Activated CD8-positive, alpha-beta memory T cell treated with anti-CD3 and anti-CD28 coated beads, Interleukin-2, amount 50 U/mL, for 24 hours (primary cell): Measurements from ENCODE around the gene RYR3.
A peak's percentile ranks its signal among the peaks of the same experiment; 100 is the strongest.

Experiments used
- DNase-seq: peaks from one replicate; pipeline ENCODE4 v3.0.0-alpha.2; 2020; ENCODE audit errors: extremely low read depth

RYR3 gene

DNA sequence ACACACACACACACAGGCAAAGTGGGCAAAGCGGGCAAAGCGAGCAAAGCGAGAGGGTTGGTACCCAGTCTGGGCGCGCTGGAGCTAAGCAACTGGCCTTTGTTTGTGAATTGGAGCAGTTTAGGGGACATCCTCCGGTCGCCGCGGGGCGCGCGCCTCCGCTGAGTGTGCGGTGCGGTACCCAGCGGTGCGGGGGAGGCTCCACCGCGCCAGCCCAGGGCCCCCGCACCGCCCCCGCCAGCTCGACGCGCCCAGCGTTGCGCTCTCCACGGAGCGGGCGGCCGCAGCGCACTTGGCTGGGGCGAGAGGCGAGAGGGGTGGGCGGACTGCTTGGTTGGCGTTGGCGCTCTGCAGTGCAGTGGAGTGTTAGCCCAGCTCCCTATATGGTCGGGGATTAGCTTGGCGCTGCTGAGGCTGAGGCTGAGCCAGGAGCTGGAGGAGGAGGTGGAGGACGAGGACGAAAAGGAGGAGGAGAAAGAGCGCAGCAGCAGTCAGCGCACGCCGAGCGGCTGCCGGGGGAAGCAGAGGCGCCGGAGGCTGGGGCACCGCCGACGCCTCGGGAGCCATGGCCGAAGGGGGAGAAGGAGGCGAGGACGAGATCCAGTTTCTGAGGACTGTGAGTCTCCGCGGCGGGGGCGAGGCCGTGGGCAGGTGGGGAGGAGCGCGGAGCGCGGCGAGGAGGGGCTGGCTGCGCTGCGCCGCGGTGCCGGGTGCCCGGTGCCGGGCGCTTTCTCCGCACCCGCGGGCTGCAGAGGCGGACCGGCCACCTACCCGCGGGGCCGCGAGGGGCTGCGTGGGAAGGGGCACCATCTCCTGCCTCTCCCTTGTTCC is at the start of gene RYR3:
TSS of gene RYR3 (plus strand) at position 487 of the 831 bp plus-strand sequence. CDS start at position 566, 79 bp downstream.
- no peak for DNase-seq

DNA sequence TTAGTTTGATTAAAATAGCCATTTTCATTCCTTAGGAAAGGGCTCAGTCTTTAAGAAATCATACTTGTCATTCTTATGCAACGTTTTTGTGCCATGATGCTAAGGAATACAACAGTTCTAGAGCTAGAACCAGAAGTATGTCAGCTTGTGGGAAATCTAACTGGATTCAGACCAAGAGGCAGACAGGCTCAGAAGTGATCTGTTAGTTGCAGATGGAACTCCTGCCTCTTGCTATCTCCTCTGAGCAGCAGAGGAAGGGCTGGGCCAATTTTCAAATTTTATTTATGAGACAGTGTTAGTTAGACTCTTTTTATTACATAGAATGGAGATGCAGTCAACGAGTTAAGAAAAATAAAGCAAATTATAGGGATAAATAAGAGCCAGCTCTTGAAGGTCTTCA is 48.5 kb upstream of the RYR3 start:
- DNase-seq, result no peak

DNA sequence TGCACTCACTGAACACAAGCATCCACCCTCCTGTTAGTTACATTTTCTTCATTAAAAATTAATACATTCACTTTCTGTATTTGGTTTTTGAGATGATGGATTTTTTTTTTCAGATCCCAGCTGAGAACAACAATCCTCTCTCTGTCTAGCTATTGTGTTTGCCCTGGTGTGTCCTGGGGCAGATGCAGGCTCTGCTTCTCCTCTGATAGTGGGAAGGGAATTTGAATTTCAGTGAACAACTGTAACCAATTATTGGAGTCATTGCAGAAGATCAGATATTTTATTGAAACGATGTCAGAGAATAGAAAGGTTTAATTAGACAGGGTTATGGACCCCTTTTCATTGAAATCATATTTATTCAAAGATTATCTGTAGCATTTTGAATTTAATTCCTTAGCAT is 33.1 kb upstream of the RYR3 start:
- no peak for DNase-seq

DNA sequence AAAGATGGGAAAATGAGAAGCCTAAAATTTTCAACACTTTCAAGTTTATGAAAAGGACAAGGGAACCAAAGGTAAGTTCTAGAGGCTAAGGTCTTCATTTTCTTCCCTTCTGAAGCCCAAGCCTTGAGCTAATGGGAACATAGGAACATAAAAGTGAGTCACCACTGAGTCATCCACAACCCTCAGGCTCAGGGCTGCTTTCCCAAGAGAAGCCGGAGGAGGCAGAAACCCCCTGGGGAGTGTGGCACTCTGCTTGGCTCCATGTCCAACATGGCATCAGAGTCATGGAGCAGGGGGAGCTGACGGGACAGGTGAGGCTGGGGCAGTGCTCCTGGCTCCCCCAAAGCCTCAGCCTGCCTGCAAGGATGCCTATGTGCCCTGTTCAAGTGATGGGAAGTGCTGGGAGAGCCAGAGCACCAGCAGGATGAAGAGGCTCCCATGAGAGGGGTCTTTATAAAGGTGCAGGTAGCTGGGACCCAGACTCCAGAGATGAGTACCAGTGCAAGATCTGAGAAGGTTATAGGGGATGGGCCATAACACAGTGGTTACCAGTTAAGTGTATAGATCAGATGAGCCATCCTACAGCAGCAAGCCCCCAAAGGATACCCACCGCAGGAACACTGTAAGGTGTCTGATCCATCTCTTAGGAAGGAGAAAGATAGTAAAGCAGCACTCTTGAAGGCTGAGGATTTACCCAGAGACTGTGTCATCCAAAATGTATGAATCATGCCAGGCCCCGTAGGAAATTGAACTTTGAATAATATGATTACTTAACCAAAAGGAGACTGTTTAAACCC is 31.8 kb upstream of the RYR3 start:
- DNase-seq, result no peak

DNA sequence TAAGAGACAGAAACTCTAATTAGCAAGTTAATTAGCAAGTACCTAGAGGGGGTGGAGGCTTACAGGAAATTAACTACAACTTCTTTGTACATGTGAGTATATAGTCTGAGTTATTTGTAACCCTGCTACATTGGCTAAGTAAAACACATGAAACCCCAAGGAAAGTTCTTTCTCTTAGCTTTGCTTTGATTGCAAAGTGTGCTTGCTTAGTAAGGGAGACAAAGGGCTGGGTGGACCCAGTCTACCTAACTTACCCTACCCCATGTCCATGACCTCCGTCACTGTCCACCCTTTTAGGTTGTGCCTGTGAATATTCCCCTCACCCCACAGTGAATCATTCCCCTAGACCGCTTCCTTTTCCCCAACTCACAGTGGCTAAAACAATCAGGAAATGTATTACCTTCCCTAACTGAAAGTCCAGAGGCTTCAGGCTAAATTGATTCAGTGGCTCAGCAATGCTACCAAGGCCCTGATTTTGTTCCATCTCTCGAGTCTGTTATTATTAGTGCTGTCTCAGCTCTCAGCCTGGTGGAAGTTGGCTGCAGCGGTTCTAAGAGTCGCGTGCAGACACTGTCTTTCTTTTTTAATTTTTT is 31.1 kb upstream of the RYR3 start:
- no peak for DNase-seq

DNA sequence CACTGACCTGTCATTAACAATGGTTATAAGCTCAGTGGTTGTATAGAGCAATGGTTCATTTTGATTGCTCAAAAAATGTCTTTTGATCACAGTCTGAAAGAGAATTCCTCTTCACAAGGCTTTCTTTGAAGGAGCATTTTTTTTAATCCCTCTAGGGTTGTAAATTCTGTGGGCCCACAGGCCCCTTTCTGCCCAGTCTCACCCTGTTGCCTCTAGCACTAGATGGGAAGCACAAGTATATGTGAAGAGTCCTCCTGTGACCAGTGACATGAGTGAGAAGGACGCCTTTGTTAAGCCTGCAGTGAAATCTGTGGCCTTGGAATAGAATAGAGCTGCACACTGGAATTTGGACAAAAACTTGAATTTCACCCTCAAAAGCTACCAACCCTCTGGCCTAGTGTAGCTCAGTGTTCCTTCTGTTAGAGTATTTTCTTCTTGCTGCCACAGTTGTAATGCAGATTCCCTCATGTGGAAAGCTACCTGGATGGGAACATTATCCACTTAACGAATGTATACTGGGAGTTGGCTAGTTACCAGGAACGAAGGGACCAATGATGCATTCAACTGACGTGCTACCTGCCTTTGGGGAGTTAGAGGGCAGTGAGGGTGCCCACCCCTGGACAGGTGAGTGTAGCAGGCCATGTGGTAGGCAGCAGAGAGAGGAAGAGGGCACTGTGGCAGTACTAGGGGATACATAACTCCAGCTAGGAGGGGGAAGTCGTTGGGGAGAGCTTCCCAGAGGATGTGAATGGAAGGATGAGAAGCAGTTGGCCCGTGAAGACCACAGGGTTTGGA is 28.3 kb upstream of the RYR3 start:
- DNase-seq, result no peak

DNA sequence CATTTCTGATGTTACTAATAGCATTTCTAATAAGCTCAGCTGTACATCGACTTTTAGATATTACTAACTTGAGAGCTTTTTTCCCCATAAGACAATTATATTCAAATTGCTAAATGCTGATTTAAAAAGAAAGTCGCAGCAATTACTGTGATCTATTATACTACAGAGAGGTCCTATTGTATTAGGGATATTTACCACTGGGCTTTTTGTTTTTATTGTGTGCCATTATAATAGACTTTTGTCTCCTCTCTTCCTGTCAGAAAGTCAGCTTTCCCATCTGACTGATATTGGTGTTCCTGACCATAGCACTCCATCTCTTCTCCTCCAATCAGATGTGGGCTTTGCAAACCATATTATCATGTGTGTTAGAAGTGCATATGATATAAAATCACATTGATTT is 27.2 kb upstream of the RYR3 start:
- DNase-seq, result no peak

DNA sequence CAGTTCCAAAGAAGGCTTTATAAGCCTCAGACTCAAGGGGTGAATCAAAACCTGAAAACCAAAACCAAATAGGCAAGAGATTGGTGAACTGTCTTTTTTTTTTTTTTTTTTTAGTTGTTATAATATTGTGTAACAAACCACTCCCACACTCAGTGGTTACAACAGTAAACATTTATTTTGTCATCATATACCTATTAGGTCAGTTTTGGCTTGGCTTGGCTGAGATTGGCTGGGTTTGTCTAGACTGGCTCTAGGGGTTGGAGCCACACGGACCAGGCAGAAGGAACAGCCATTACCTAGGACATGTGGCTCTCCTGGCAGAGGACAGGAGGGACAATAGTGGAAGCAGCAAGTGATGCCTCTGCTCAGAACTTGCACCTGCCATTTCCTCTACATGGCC is 26.4 kb upstream of the RYR3 start:
- DNase-seq, result no peak

DNA sequence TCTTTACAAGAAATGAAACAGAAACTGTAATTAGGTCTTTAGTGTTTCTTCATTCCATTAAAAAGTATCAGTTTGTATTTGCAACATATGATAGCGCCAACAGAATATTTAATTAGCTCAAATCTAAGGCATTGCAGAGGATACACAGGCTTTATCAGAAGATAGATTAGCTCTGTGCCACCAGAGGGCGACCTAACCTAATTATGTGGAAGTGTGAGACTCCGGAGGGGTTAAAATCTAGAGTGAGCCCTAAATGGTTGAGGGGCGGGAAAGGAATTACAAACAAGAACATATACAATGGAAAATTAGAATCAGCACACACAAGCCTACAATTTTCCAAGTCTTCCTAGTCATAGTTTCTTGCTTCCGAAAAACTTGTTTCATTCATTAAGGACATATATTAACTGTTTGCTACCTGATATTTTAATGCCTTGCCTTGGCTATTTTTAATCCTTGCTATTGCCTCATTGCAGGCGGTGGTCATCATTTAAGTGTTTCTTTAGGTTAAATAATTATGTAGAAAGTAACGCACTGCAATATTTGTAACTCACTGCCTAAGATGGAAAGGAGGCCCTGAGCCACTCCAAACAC is 18.0 kb upstream of the RYR3 start:
- DNase-seq, result peak; percentile 21

DNA sequence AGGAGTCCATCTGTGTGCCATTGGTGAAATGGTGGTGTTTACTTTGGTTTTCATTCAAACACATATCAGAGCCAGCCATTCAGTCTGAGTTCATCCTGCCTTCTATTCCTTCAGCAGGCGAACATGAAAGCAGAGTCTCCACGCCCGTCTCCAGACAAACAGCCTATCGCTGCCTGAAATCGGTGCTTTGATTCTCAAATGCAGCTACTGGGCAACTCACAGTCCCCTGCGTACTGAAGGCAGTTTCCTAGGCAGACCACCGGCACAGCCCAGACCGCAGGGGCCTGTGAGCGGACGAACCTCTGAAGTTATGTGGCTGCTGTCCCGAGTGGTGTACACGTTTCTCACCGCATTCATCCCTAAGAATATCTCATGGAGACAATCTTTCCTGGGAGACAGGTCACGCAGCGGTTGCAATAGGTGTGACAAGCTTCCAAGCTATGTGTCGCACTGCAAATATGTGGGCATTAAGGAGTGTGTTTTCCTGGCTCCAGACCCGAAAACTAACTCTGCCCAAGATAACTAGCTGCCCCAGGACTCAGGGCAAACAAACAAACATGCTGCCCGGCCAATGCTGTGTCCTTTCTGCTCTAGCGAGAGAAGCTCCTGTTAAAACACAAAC is 16.9 kb upstream of the RYR3 start:
- DNase-seq, result no peak

DNA sequence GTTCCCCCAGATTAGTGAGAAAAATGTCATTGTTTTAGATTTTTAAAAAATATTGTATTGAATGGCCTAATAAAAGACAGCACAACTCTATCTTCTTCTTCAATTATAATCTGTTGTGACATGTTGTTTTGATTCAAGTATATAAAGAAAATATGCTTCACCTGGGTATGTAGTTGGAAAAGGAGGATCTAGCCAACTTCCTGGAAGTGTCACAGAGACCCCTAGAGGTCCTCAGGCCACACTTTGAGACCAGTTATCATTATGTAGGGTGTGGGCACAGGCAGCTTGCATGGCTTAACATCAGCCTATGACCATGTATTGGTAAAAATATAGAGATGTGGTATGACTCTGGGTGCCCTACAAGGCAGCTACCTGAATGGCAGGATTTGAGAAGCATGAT is 14.7 kb upstream of the RYR3 start:
- DNase-seq, result no peak

DNA sequence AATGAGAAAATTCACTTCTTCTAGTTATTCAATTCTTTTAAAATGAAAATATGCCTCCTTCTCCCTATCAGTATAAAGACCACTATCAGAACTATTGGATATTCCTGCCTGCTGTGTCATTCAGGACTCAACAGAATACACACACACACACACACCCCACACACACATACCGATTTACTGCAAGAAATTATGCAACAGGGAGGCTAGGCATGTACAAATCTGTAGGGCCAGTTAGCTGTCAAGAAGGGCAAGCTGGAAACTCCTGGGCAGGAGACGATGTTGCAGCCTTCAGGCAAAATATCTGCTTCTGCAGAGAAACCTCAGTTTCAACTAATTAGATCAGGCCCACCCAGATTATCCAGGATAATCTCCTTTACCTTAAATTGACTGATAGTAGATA is 13.9 kb upstream of the RYR3 start:
- no peak for DNase-seq

DNA sequence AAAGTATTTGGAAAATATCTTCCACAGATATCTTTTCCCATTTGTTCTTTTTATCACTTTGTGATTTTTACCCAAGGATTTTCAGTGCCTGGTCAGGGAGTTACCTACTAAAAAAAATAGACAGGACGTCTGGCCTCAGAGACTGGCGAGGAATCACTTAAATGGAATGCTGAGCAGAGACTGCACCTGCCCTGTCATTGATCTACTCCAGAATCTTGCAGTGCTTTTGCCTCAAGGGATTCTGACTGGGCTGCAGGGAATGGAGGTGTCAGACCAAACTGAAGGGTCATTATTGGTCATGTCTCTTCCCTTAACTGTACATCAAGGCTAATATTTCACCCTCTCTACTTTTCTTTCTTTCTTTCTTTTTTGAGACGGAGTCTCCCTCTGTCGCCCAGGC is 12.1 kb upstream of the RYR3 start:
- DNase-seq, result no peak

DNA sequence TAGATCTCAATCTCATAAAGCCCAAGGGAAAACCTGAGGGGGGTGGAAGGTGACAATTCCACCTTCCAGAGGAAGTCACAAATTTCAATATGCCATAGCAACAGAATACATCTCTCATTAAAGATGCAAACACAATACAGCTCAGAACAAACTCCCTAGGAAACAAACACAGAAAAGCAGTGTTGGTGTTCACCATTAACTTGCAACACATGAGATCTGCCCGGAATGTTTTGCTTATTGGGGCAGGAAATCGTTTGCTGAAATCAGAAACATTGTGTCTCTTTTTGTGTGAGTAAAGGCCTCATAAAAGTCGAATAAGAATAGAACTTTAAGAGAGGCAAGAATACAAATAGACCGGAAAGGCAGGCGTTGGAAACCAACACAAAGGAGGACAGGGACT is 5.8 kb upstream of the RYR3 start:
- no peak for DNase-seq

DNA sequence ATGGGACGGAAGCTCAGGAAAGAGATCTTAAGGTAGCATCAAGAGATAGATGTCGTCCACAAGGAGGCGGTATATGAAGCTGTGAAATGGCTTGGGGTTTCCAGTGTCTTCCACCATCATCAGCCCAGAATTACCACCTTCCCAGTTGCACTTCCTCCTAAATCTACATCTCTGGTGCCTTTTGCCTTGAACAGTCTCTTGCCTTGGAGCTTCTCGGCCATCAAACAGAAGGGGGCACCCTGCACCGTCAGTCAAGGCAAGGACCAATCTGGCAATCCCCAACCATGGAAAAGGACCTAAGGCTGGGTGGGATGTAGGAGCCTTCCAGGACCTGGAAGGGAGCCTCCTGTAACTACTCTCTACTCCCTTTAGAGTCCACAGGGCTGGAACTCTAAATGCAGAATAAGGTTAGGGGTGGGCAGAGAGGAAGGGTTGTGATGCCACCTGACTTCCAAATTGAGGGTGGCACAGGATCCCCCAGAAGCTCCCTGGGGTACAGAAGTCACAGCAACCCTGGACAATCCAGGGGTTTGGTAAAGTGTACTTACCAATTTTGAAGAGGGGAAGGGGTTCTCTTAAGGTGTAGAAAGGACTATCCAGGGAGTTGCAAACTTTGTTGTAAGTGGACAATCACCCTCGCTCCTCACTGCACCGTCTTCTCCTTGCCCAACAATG is 1.0 kb upstream of the RYR3 start:
- DNase-seq, result no peak

DNA sequence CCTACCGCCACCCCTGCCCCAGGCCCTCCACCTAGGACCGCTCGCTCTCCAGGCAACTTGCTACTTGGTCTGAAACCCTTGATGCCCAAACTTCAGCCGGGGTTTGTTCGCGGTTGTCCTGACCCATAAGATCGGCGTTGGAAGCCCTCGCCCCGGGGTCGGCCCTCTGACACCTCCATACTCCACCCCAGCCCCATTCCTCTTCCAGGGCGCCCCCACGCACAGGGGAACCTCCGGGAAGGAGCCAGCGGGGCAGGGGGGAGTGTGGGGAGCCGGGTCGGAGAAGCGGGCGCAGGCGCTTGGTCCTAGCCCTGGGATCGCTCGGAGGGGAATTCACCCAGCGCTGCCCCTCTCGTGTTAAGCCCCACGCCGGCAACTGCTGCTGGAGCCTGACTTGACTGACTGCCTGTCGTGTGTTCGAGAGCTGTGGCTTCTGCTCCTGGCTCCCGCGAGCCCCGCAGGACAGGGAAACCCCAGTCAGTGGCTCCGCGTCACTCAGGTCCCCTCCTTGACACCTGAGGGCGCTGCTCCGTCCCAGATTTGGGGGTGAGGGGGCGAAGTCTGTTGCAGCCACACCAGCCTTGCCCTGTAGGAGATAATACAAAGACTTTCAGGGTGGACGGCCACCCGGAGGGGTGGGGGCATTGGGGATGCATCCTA is 675 bp downstream of the RYR3 start:
- no peak for DNase-seq

DNA sequence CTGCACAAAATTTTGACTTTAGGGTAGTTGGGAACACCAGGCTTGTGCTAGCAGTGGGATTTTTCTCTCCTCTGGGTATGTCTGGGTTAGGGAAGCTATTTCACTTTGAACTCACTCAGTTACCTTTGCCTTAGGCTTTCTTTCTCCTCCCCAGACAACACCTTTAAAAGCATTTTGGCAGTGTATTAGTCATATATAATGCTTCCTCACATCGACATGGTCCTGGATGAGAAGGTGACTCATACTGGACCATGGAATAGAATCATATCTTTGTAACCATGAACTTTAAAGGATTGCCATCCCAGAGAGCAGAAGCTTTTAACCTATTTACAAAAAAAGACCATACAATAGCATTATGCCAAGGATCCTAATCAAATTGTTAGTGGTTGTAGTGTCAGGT is 2.7 kb downstream of the RYR3 start:
- DNase-seq, result no peak

DNA sequence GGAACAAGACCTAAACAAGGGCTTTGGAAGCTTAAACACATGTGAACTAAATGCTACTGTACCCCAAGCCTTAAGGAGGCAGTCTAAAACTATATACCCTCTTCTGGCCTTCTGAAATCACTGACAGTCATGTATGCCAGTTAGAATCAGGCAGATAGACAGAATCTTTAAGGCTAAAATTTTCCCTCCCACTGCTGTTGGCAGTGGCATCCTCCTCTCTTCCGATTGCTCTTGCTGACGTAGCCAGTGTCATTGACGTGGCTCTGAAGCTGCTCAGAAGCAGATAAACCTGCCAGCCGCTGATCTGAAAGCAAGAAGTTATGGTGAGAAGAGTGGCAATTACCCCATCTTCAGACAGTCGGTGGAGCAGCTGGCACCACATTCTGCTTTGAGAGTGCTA is 3.3 kb downstream of the RYR3 start:
- no peak for DNase-seq

DNA sequence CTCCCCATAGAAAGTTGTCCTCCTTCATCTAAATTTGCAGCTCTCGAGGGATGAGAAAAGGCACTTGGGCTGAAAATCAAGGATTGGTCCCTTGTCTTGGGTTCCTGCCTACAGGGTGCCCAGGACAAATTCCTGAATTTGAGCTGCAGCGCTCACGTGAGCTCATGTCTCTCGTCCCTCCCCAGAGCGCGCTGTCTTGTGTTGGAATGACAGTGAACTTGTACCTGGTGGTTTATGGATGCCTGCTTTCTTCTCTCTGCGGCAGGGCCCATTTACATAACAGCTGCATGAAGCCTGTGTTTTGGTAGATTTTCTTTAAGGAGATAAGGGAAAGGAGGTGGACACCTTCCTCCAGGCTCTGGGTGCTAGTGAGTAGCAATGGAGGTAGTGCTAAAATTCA is 4.3 kb downstream of the RYR3 start:
- no peak for DNase-seq

DNA sequence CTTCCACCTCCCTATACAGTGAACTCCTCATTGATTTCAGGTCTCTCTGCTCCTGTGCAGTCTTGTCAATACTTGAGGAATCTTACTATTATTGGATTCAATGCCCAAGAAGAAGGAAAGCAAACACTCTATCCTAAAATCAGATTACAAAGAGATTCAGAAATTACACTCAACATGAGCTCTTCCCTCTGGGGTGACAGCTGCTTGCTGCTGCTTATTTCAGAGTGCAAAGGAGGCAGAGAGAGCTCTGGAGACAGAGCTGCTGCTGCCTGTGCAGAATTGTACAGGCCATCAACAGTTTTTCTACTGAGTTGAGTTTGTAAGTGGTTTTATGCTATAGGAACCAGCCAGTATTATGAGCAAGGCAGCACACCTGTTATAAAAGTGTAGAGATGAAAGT is 7.1 kb downstream of the RYR3 start:
- no peak for DNase-seq
